CD4-positive, alpha-beta T cell treated with Interleukin-6 for 4 hours (primary cell): Measurements from ENCODE around the gene PELI2.

Experiments
- DNase-seq: peaks from one replicate; pipeline ENCODE4 v3.0.0-alpha.2; 2020; ENCODE audit warnings: mixed read lengths

Gene PELI2

DNA sequence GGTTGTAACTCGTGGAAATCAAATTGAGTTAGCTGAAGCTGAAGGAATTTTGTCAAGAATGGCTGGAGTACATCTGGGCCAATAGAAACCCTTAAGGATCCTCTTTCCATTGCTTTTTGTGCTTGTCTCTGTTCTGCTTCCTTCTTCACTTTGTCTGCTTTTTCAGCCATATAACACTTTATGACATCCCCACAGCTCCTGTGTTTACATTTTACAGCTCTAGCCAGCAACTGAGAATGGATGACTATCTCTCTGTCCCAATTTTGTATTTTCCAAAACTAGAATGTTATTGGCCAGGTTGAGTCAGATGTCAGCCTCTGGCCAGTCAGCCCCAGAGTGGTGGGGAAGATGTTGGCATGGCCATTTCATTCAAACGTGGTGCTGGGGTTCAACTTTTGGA lies 57.6 kb downstream of the PELI2 start:
- no peak for DNase-seq

- DNase-seq: no peak
These were observed 58.3 kb downstream of the PELI2 start for GRCh38 chr14:56176530-56176929.

DNA sequence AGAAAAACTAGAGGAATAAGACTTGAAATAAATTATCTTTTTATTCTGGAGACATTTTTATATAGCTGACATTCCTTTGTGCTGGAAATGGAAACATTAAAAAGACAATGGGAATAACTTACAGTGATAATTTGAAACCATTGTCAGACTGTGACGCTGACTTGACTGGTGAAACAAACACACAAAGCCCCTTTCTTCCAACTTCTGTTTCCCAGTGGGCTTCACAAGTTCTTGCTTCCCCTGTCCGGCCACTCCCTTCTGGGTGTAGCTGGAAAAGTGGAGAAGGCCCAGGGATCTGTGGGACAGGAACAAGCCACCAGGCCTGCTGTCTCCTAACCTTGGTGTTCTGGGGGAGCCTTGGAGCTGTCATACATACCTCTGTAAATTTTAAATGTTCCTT lies 58.8 kb downstream of the PELI2 start:
- no peak for DNase-seq

- DNase-seq: no peak
These were observed 62.7 kb downstream of the PELI2 start for GRCh38 chr14:56180754-56181542.

GRCh38 chr14:56181681-56182085 lies 63.5 kb downstream of the PELI2 start:
- no peak for DNase-seq

- no peak for DNase-seq
These were observed 64.2 kb downstream of the PELI2 start for GRCh38 chr14:56182410-56182809.

GRCh38 chr14:56183631-56184157 lies 65.5 kb downstream of the PELI2 start:
- DNase-seq: no peak

- DNase-seq: no peak
These were observed 67.8 kb downstream of the PELI2 start for GRCh38 chr14:56185992-56186391.

GRCh38 chr14:56187736-56188135 lies 69.5 kb downstream of the PELI2 start:
- no peak for DNase-seq

- no peak for DNase-seq
These were observed 71.1 kb downstream of the PELI2 start for GRCh38 chr14:56189307-56189706.

DNA sequence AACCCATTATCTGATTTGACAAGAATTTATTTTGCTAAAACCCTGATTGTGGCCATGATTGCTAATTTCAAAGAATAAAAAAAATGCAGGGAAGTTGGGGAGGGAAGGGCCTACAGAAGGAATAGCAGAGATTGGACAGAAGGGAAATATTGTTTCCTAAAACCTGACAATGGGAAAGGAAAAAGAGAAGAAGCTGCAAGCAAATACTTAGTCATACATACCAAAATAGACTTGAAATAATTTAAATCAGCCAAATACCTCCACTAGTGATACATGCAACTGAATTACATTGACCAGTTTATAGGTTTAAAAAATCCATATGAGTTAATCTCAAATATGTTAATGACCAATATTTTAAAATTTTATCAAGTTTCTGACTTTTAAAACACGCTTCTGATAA lies 75.1 kb downstream of the PELI2 start:
- no peak for DNase-seq

DNA sequence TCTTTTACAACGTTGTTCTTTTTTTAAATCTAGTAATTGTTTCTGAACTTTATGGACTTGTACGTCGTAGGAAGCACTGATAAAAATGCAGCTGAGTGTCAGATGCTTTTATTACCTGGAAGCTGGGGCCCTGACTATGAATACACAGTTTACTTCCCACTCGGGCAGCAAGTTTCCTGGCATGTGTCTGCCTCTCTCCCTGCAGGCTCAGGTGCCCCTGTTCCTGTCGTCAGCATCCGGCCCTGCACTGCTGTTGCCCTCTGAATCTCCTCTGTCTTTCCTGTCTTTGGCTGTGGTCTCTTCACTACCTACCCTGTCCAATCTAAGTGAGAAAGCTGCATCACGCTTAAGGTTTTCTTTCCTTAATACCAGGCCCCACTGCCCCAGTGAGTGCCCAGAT lies 75.8 kb downstream of the PELI2 start:
- DNase-seq: peak; percentile 19

DNA sequence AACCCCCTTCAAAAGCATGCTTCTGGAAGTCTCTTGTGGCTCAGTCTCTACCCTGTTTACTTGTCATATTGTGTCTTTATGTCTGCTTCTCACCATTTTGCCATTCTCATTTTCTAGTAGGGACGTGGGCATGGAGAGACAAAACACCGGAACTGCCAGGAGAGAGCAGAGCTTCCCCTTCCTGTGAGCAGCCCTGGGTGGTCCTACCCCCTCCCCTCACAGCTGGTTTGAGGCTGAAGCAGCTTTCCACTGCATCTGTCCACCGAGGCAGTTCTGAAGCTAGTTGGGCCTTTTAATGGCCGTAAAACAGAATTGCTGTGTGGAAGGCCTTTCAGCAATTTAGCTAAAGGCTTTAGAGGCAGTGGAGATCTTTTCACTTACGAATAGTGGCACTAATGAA lies 77.0 kb downstream of the PELI2 start:
- no peak for DNase-seq

- peak; percentile 21 for DNase-seq
These were observed 77.5 kb downstream of the PELI2 start for GRCh38 chr14:56195704-56196103.

GRCh38 chr14:56196274-56196673 lies 78.1 kb downstream of the PELI2 start:
- DNase-seq: no peak

- DNase-seq: no peak
These were observed 78.9 kb downstream of the PELI2 start for GRCh38 chr14:56197150-56197549.

DNA sequence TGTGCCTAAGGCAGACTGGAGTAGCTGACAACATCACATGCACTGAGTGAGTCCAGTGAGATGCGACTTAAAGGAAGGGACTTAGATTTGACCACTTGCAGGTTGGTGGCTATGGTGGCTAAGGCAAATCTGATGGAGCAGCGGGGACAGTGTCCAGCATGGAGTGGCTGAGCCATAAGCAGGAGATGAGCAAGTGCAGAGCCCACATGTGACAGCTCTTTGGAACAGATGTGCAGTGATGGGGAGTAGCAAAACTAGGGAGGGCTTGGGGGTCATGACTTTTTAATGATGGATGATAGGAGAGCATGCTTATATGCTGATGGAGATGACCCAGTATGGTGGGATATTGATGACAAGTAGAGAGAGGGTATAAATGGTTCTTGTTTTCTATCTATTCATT lies 80.2 kb downstream of the PELI2 start:
- DNase-seq: no peak

GRCh38 chr14:56199095-56199981 lies 81.1 kb downstream of the PELI2 start:
- no peak for DNase-seq

GRCh38 chr14:56199982-56200577 lies 81.9 kb downstream of the PELI2 start:
- no peak for DNase-seq

GRCh38 chr14:56202256-56202655 lies 84.0 kb downstream of the PELI2 start:
- DNase-seq: no peak

- DNase-seq: no peak
These were observed 87.7 kb downstream of the PELI2 start for GRCh38 chr14:56205881-56206280.

DNA sequence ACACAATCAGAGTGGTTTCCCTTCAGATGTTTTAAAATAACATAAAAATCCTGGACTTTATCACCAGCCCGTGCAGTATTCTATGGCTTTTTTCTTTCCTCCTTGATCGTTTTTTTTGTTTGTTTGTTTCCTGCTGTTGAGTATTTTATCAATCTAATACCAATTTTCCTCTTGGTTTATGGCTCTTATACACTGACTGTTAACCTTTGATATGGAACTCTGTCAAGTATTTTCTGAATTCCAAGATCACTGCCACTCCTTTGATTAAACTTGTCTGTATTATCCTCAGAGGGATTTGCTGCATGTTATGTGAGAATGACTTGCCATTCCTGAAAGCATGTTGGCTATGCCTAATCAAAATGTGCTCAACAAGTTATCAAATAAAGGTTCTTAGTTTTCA lies 88.4 kb downstream of the PELI2 start:
- no peak for DNase-seq

GRCh38 chr14:56207626-56208292 lies 89.5 kb downstream of the PELI2 start:
- DNase-seq: no peak
